OCI-LY7 (cell line): ENCODE results near the gene ORM2.

Experiments
- EZH2phosphoT487 ChIP-seq: fragments of 200-600 bp; sonication (generic); IDR thresholded peaks from 2 replicates; pipeline ENCODE4 v1.6.1; 2018; ENCODE audit warnings: low read depth, borderline replicate concordance, mild to moderate bottlenecking, mixed run types, antibody characterized with exemption, low read length, moderate library complexity, mixed read lengths
- TF ChIP-seq, protein P1 (sequence below): fragments of 200-600 bp; sonication (generic); conservative IDR thresholded peaks from 2 replicates; pipeline ENCODE4 v1.5.1; 2014; ENCODE audit warnings: mild to moderate bottlenecking, antibody characterized with exemption, low read length, moderate library complexity, mixed read lengths

DNA sequence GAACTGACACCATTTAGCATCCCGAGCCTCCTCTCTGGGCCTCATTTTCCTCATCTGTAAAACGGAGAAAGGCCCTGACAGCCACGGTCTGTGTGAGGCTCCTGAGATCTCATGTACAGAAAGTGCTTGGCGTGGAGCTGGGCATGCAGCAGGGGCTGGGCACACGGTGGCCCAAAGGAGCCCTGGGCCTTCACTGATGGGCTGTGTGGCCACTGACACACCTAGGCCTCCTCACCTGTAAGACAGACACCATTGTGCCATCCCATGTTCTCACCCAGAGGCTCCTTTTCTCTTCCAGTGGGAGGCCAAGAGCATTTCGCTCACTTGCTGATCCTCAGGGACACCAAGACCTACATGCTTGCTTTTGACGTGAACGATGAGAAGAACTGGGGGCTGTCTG lies 5.2 kb upstream of the ORM2 start:
- TF ChIP-seq, protein P1, sequence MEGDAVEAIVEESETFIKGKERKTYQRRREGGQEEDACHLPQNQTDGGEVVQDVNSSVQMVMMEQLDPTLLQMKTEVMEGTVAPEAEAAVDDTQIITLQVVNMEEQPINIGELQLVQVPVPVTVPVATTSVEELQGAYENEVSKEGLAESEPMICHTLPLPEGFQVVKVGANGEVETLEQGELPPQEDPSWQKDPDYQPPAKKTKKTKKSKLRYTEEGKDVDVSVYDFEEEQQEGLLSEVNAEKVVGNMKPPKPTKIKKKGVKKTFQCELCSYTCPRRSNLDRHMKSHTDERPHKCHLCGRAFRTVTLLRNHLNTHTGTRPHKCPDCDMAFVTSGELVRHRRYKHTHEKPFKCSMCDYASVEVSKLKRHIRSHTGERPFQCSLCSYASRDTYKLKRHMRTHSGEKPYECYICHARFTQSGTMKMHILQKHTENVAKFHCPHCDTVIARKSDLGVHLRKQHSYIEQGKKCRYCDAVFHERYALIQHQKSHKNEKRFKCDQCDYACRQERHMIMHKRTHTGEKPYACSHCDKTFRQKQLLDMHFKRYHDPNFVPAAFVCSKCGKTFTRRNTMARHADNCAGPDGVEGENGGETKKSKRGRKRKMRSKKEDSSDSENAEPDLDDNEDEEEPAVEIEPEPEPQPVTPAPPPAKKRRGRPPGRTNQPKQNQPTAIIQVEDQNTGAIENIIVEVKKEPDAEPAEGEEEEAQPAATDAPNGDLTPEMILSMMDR: no peak
- TF ChIP-seq EZH2phosphoT487: no peak
